Neuronal stem cell (in vitro differentiated cells): Measurements from ENCODE around the gene SCN10A.

ENCODE experiments used
- DNase-seq: peaks from one replicate; pipeline ENCODE4 v3.0.0-alpha.2; 2013; ENCODE audit warnings: low spot score
- H2AFZ ChIP-seq: one replicate; pipeline ENCODE4 v1.6.1; 2013; ENCODE audit warnings: mild to moderate bottlenecking, low read length, inconsistent platforms
- H2AK5ac ChIP-seq: 2 replicates; pipeline ENCODE4 v1.6.1; 2013; ENCODE audit warnings: low read depth, mild to moderate bottlenecking, inconsistent platforms, low read length, moderate library complexity, mixed read lengths
- H2BK120ac ChIP-seq: 2 replicates; pipeline ENCODE4 v1.6.1; 2013; ENCODE audit warnings: low read depth, mild to moderate bottlenecking, inconsistent platforms, low read length, moderate library complexity, mixed read lengths
- H2BK12ac ChIP-seq: one replicate; pipeline ENCODE4 v1.6.1; 2013; ENCODE audit warnings: low read length, inconsistent platforms
- H2BK15ac ChIP-seq: 2 replicates; pipeline ENCODE4 v1.6.1; 2013; ENCODE audit warnings: mild to moderate bottlenecking, low read length, inconsistent platforms, mixed read lengths
- H2BK5ac ChIP-seq: one replicate; pipeline ENCODE4 v1.6.1; 2013; ENCODE audit warnings: inconsistent platforms, mild to moderate bottlenecking, low read length, moderate library complexity
- H3K14ac ChIP-seq: one replicate; pipeline ENCODE4 v1.6.1; 2013; ENCODE audit warnings: low read length, inconsistent platforms
- H3K18ac ChIP-seq: 2 replicates; pipeline ENCODE4 v1.6.1; 2013; ENCODE audit warnings: low read length, inconsistent platforms
- H3K23ac ChIP-seq: 2 replicates; pipeline ENCODE4 v1.6.1; 2013; ENCODE audit warnings: low read depth, mild to moderate bottlenecking, mixed read lengths, low read length, inconsistent platforms; ENCODE audit not compliant: poor library complexity
- H3K27ac ChIP-seq: replicated peaks from 3 replicates; pipeline ENCODE4 v1.5.1; 2013; ENCODE audit warnings: low read length, inconsistent platforms
- H3K27me3 ChIP-seq, 3 experiments: 2 replicates each; pipeline ENCODE4 v1.6.1; 2013; ENCODE audit warnings: low read length in 3 of 3, mild to moderate bottlenecking in 2 of 3, inconsistent platforms in 1 of 3, low read depth in 1 of 3, mixed read lengths in 1 of 3, moderate library complexity in 1 of 3; ENCODE audit not compliant: control insufficient read depth in 3 of 3, insufficient read depth in 3 of 3
- H3K36me3 ChIP-seq, 2 donors: replicated peaks in 1 of 2; 2 replicates each; pipeline ENCODE4 v1.6.1; 2013; ENCODE audit warnings: low read length in 2 of 2; ENCODE audit not compliant: control insufficient read depth in 2 of 2, insufficient read depth in 2 of 2
- H3K4ac ChIP-seq: 2 replicates; pipeline ENCODE4 v1.6.1; 2013; ENCODE audit warnings: inconsistent platforms, mild to moderate bottlenecking, low read length, moderate library complexity
- H3K4me1 ChIP-seq, 2 donors: 1 replicate in 1 of 2; 2 replicates in 1 of 2; pipeline ENCODE4 v1.6.1; 2013; ENCODE audit warnings: low read length in 2 of 2, low read depth in 1 of 2; ENCODE audit not compliant: control insufficient read depth in 2 of 2, insufficient read depth in 1 of 2
- H3K4me2 ChIP-seq: one replicate; pipeline ENCODE4 v1.6.1; 2013; ENCODE audit warnings: mild to moderate bottlenecking, low read length, inconsistent platforms; ENCODE audit not compliant: insufficient read depth, poor library complexity, severe bottlenecking
- H3K4me3 ChIP-seq, 2 donors: 2 replicates each; pipeline ENCODE4 v1.5.1; 2013; ENCODE audit warnings: low read length in 2 of 2, mild to moderate bottlenecking in 2 of 2, inconsistent platforms in 1 of 2, moderate library complexity in 1 of 2
- H3K79me1 ChIP-seq: one replicate; pipeline ENCODE4 v1.6.1; 2013; ENCODE audit warnings: low read depth, mild to moderate bottlenecking, inconsistent platforms, low read length, moderate library complexity
- H3K9ac ChIP-seq: one replicate; pipeline ENCODE4 v1.6.1; 2013; ENCODE audit warnings: mild to moderate bottlenecking, low read depth, low read length, inconsistent platforms; ENCODE audit not compliant: poor library complexity
- H3K9me3 ChIP-seq, 2 donors: replicated peaks in 1 of 2; 2 replicates each; pipeline versions ENCODE3 to v1.6.1; 2013; ENCODE audit warnings: low read length in 2 of 2, mild to moderate bottlenecking in 2 of 2, inconsistent platforms in 1 of 2, low read depth in 1 of 2, mixed read lengths in 1 of 2, moderate library complexity in 1 of 2; ENCODE audit not compliant: control insufficient read depth in 2 of 2, insufficient read depth in 1 of 2
- H4K8ac ChIP-seq: one replicate; pipeline ENCODE4 v1.6.1; 2013; ENCODE audit warnings: low read depth, mild to moderate bottlenecking, inconsistent platforms, low read length, moderate library complexity
- H4K91ac ChIP-seq: one replicate; pipeline ENCODE4 v1.6.1; 2013; ENCODE audit warnings: low read length, low read depth, mild to moderate bottlenecking, inconsistent platforms; ENCODE audit not compliant: poor library complexity
- WGBS, 2 donors: extraction: QIAGEN DNeasy Blood & Tissue Kit; methylation state at CpG; one replicate each; pipeline ENCODE4 v1.1.7; 2013; ENCODE audit warnings: missing lambda C conversion rate in 2 of 2, mixed read lengths in 1 of 2; ENCODE audit not compliant: insufficient read length in 2 of 2, insufficient replicate concordance in 1 of 2; ENCODE audit errors: extremely low coverage in 2 of 2; 5-methylcytosine and 5-hydroxymethylcytosine counted together

The SCN10A gene

GRCh38 chr3:38773528-38773927 lies 42.5 kb downstream of the SCN10A start:
- Histone ChIP-seq H2BK5ac (no peak overlapping the region), H3K27ac (no peak overlapping the region), H3K4ac (no peak overlapping the region)

DNA sequence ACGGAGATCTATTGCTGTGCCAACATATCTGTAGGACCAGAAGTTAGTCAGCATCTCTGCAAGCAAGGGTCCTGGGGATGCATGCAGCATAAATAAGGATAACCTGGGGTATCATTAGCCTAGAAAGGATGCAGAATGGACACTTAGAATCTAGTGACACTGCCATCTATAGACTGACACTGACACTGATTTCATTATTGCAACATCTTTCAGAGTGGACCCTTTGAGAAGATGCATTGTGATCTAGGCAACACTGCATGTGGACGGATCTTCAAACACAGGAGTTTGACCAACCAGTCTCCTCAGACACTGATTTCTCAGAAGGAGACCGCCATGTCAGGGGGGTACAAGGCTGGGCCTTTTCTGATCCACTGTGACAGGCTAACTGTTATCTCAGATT lies 52.4 kb downstream of the SCN10A start:
- no peak overlapping the region for H2BK12ac ChIP-seq
- no peak overlapping the region for H3K23ac ChIP-seq
- H3K4me1 ChIP-seq: no peaks in the 10 kb centered on the region
- no peak overlapping the region for H4K91ac ChIP-seq
- DNase-seq: no peak
- no peak overlapping the region for H2AFZ ChIP-seq
- no peak overlapping the region for H2BK5ac ChIP-seq
- no peak overlapping the region for H3K27ac ChIP-seq
- H4K8ac ChIP-seq: no peak overlapping the region
- H3K9me3 ChIP-seq: no peaks in the 10 kb centered on the region
- no peak overlapping the region for H2BK120ac ChIP-seq
- no peaks in the 10 kb centered on the region for H3K36me3 ChIP-seq
- H2AK5ac ChIP-seq: no peak overlapping the region
- no peak overlapping the region for H2BK15ac ChIP-seq
- H3K9ac ChIP-seq: no peak overlapping the region
- no peak overlapping the region for H3K4ac ChIP-seq
- no peak overlapping the region for H3K4me2 ChIP-seq
- H3K79me1 ChIP-seq: no peaks in the 10 kb centered on the region
- WGBS, 2 donors: no CpG with 5 or more reads among the region's 3 CpGs
- H3K4me3 ChIP-seq: no peak overlapping the region
- H3K18ac ChIP-seq: no peak overlapping the region
- no peak overlapping the region for H3K14ac ChIP-seq
- no peaks in the 10 kb centered on the region for H3K27me3 ChIP-seq

More at GRCh38 chr3:38773528-38773927, 42.5 kb downstream of the SCN10A start:
- Histone ChIP-seq H3K36me3 (no peaks in the 10 kb centered on the region), H2BK120ac (no peak overlapping the region), H3K18ac (no peak overlapping the region), H3K4me3 (no peak overlapping the region), H3K4me1 (no peaks in the 10 kb centered on the region), H3K79me1 (no peaks in the 10 kb centered on the region), H3K14ac (no peak overlapping the region), H3K23ac (no peak overlapping the region), H2BK15ac (no peak overlapping the region), H4K8ac (no peak overlapping the region), H4K91ac (no peak overlapping the region), H2BK12ac (no peak overlapping the region), H3K9ac (no peak overlapping the region), H2AFZ (no peak overlapping the region), H3K27me3 (no peaks in the 10 kb centered on the region), H3K9me3 (no peaks in the 10 kb centered on the region), H3K4me2 (no peak overlapping the region), H2AK5ac (no peak overlapping the region)
- no peak for DNase-seq

DNA sequence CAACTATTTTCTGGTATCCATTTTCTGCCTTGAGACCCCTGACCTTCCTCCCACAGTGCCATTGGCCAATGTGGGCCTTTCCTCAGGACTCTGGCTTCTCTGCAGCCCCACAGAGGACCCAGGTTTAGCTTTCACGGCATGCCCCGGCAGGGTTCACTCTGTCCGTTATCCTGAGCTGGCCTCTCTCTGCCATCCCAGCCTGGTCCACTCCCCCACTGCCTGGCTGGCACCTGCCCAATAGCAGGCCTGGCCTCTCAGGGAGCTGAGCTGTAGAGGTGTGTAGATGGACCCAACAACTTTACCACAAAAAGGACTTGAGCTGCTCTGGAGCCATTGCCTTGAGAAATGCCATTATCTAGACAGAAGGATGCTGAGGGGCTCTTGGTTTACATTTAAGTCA lies 57.5 kb downstream of the SCN10A start:
- H3K9me3 ChIP-seq: no peaks in the 10 kb centered on the region
- no peak overlapping the region for H2BK15ac ChIP-seq
- no peak overlapping the region for H2BK5ac ChIP-seq
- no peak overlapping the region for H3K4ac ChIP-seq
- H3K27ac ChIP-seq: no peak overlapping the region
- H3K4me3 ChIP-seq: no peak overlapping the region
- no peak overlapping the region for H2BK12ac ChIP-seq
- H3K9ac ChIP-seq: no peak overlapping the region
- no peak overlapping the region for H3K18ac ChIP-seq
- H3K14ac ChIP-seq: no peak overlapping the region
- no peak overlapping the region for H4K8ac ChIP-seq
- no peak overlapping the region for H2AFZ ChIP-seq
- H4K91ac ChIP-seq: no peak overlapping the region
- no peak for DNase-seq
- H2AK5ac ChIP-seq: no peak overlapping the region
- H3K79me1 ChIP-seq: no peaks in the 10 kb centered on the region
- no peaks in the 10 kb centered on the region for H3K27me3 ChIP-seq
- no CpG with 5 or more reads among the region's 3 CpGs for WGBS, 2 donors
- no peak overlapping the region for H3K4me2 ChIP-seq
- H3K23ac ChIP-seq: no peak overlapping the region
- no peaks in the 10 kb centered on the region for H3K36me3 ChIP-seq
- H2BK120ac ChIP-seq: no peak overlapping the region
- H3K4me1 ChIP-seq: no peaks in the 10 kb centered on the region

- Histone ChIP-seq H2BK120ac (no peak overlapping the region), H2AFZ (no peak overlapping the region), H4K91ac (no peak overlapping the region), H3K9me3 (no peaks in the 10 kb centered on the region), H3K9ac (no peak overlapping the region), H3K36me3 (no peaks in the 10 kb centered on the region), H2BK5ac (no peak overlapping the region), H3K4me3 (no peak overlapping the region), H3K27ac (no peak overlapping the region), H4K8ac (no peak overlapping the region), H2BK15ac (no peak overlapping the region), H3K18ac (no peak overlapping the region), H3K4me2 (no peak overlapping the region), H2AK5ac (no peak overlapping the region), H3K23ac (no peak overlapping the region), H3K79me1 (no peaks in the 10 kb centered on the region), H3K14ac (no peak overlapping the region), H3K4ac (no peak overlapping the region), H3K27me3 (no peaks in the 10 kb centered on the region), H2BK12ac (no peak overlapping the region), H3K4me1 (no peaks in the 10 kb centered on the region)
- DNase-seq: no peak
- WGBS, 2 donors: no CpG with 5 or more reads among the region's 4 CpGs
Measured at GRCh38 chr3:38757721-38758120, 58.3 kb downstream of the SCN10A start.
